ENCODE data around the gene SPNS2. TPM values are rescaled to one million over a fixed set of nuclear protein-coding genes. Genes with fewer than 3 reads are reported as not detected.

SPNS2 gene
- polyA plus RNA-seq, 3 donors = 0.23 to 0.33 TPM; not detected in 1

DNA sequence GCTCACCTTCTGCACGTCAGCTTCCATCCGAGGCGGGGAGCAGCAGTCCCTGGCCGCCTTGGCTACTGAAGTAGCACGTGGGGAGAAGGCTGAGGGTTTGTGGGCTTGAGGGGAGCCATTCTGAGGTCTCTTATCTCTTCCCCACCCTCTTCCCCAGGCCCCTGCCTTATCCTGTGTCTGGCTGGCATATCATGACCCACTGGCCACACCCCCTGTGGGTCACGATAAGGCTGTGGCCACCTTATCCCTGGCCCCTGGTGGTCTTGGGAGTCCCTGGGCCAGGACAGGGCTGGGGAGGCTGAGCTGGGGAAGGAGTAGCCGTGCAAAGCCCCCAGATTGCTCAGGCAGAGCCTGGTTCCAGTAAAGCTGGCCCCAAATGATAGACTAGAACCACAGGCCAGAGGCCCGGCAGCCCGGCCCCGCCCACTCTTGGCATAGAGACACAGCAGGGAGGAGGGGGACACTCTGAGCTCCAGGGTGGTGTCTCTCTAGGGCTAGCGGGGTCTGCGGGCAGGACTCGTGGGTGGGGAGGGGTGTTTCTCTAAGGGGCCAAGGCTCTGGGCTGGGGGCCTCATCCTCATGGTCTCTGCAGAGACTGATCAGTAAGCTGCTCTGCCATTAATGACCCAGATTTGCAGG is 7.6 kb downstream of the SPNS2 start:
- 47% methylated on average over 7 of the region's 13 CpGs for WGBS (ENCODE audit: insufficient coverage)
- no peak for DNase-seq
- peaks cover 15 to 38% (median 19%) of the 10 kb centered on the region in 3 donors for H3K27me3 Mint-ChIP-seq (ENCODE audit: low read depth in 3 of 3)
- H3K4me3 Mint-ChIP-seq = no peak overlapping the region
- Histone ChIP-seq H2AFZ (ENCODE audit: insufficient read depth, low read depth, low read length, poor library complexity, severe bottlenecking) (no peak overlapping the region), H3K27ac (ENCODE audit: low read depth in 1 of 2, low read length in 2 of 2) (no peak overlapping the region), H3K27me3 (ENCODE audit: control insufficient read depth in 2 of 2, insufficient read depth in 2 of 2, low read length in 2 of 2) (peaks cover 0 to 3% of the 10 kb centered on the region in 2 donors), H3K9me3 (replicated peaks in 1 of 2; ENCODE audit: control insufficient read depth in 1 of 2, insufficient read depth in 1 of 2, low read length in 2 of 2) (no peaks in the 10 kb centered on the region), H4K20me1 (ENCODE audit: insufficient read depth, low read length) (no peaks in the 10 kb centered on the region), H3K4me1 (ENCODE audit: control insufficient read depth in 1 of 2, insufficient read depth in 2 of 2, low read length in 2 of 2) (peaks cover 21 to 28% of the 10 kb centered on the region in 2 donors), H3K79me2 (ENCODE audit: insufficient read depth, low read length) (no peaks in the 10 kb centered on the region), H3K36me3 (replicated peaks in 1 of 2; ENCODE audit: control insufficient read depth in 1 of 2, insufficient read depth in 2 of 2, low read length in 2 of 2) (no peaks in the 10 kb centered on the region), H3K4me3 (replicated peaks in 1 of 3; ENCODE audit: low read depth in 2 of 3, low read length in 3 of 3) (no peak overlapping the region), H3K4me2 (replicated peaks; ENCODE audit: extremely low read depth, low read length, poor library complexity, severe bottlenecking) (no peak overlapping the region), H3K9ac (ENCODE audit: insufficient read depth, low read length, poor library complexity, severe bottlenecking) (no peak overlapping the region)
- H3K27ac Mint-ChIP-seq = no peak overlapping the region
- peaks cover 37% of the 10 kb centered on the region for H3K4me1 Mint-ChIP-seq
- H3K9me3 Mint-ChIP-seq = peaks cover 0 to 1% (median 0%) of the 10 kb centered on the region in 7 donors
- H3K36me3 Mint-ChIP-seq = no peaks in the 10 kb centered on the region
- TF ChIP-seq CTCF (IDR thresholded peaks at IDR 0.05) = no peak
- intact Hi-C loops (cut with micrococcal nuclease) = no loop called here

DNA sequence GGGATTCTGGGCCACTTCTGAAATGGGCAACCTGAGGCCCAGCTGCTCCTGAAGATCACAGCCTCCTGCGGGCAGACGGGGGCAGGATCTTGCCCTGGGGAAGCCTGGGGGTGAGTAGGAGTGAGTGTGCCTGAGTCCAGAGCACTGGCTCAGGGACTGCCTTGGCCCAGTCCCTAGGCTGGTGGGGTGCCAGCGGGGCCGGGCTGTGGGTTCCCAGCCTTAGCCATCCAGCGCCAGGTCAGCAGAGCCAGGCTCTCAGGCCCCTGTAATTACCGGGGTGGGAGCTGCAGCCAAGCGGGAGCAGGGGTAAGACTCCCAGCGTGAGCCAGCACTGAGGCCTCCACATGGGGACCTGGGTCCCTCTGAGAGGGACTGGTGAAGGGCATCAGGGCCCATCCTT is 8.2 kb downstream of the SPNS2 start:
- H3K4me2 ChIP-seq (replicated peaks; ENCODE audit: extremely low read depth, low read length, poor library complexity, severe bottlenecking) = no peak overlapping the region
- no peaks in the 10 kb centered on the region for H3K36me3 ChIP-seq (replicated peaks in 1 of 2; ENCODE audit: control insufficient read depth in 1 of 2, insufficient read depth in 2 of 2, low read length in 2 of 2)
- DNase-seq = no peak

More for the DNA sequence above, 8.2 kb downstream of the SPNS2 start:
- Histone ChIP-seq H3K27me3 (ENCODE audit: control insufficient read depth in 2 of 2, insufficient read depth in 2 of 2, low read length in 2 of 2) (no peaks in the 10 kb centered on the region), H3K9ac (ENCODE audit: insufficient read depth, low read length, poor library complexity, severe bottlenecking) (no peak overlapping the region), H4K20me1 (ENCODE audit: insufficient read depth, low read length) (no peaks in the 10 kb centered on the region), H3K27ac (ENCODE audit: low read depth in 1 of 2, low read length in 2 of 2) (no peak overlapping the region), H3K4me1 (ENCODE audit: control insufficient read depth in 1 of 2, insufficient read depth in 2 of 2, low read length in 2 of 2) (peaks cover 22 to 29% of the 10 kb centered on the region in 2 donors), H3K79me2 (ENCODE audit: insufficient read depth, low read length) (no peaks in the 10 kb centered on the region), H3K9me3 (replicated peaks in 1 of 2; ENCODE audit: control insufficient read depth in 1 of 2, insufficient read depth in 1 of 2, low read length in 2 of 2) (no peaks in the 10 kb centered on the region), H3K4me3 (replicated peaks in 1 of 3; ENCODE audit: low read depth in 2 of 3, low read length in 3 of 3) (no peak overlapping the region), H2AFZ (ENCODE audit: insufficient read depth, low read depth, low read length, poor library complexity, severe bottlenecking) (no peak overlapping the region)
- H3K4me3 Mint-ChIP-seq = no peak overlapping the region
- H3K27ac Mint-ChIP-seq = no peak overlapping the region
- H3K36me3 Mint-ChIP-seq = no peaks in the 10 kb centered on the region
- intact Hi-C loops (cut with micrococcal nuclease) = no loop called here
- H3K27me3 Mint-ChIP-seq (ENCODE audit: low read depth in 3 of 3) = peaks cover 10 to 35% (median 15%) of the 10 kb centered on the region in 3 donors
- no peak for TF ChIP-seq CTCF (IDR thresholded peaks at IDR 0.05)
- WGBS (ENCODE audit: insufficient coverage) = 92% methylated on average over 7 of the region's 8 CpGs
- peaks cover 41% of the 10 kb centered on the region for H3K4me1 Mint-ChIP-seq
- H3K9me3 Mint-ChIP-seq = no peaks in the 10 kb centered on the region
